ENCODE measurements around the gene S100A3.
"Not testable (repeated sequence)": the region's sequence is repeated elsewhere in the genome, so short reads cannot be mapped to it uniquely, and the experiment has no call there.

Gene S100A3, protein sequence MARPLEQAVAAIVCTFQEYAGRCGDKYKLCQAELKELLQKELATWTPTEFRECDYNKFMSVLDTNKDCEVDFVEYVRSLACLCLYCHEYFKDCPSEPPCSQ

DNA sequence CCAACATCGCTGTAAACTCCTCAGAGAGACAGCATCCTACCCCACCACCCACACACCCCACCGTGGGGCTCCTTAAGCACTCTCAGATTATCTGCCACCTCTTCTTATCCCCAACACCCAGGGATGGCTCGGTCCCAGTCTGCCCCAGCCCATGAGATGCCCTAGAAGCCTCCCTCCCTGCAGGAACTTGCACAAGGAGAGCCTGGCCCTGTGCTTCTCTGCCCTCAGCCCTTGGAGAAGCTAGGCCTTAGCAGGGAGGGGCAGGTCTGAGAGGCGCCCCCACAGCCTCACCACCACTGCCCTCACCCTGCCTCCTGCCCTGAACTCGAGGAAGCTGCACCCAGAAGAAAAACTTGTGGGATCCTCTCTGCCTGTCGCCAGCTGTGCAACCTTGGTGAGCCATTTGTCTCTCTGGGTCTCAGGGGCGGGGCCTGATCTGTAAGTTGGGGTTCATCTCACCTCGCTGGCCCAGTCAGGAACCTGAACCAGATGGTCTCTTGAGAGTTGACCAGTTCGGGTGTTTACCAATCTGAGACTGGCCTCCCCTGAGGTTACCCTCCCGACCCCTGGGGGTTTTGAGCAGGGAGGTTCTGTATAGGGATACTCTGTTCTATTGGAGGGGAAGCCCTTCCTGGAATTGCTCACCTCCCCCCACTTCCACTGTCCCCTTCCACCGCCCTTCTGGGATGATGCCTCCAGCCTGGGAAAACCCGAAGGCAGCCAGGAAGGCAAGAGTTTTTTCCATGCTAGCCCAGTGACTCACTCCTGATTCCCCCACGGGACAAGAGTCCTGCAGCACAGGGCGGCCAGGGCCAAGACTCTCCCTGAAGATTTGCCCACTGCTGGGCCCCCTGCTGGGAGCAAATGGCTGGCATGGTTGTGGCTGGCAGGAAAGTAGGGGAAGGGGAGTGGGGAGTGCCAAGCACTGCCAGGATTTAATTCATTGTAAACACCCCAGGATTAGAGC lies at the start of gene S100A3:
TSS of gene S100A3 (minus strand) at position 537 of the 967 bp plus-strand sequence. CDS start 773 bp downstream, outside the sequence.
- no peak for DNase-seq

GRCh38 chr1:153598309-153599172 lies 49.5 kb upstream of the S100A3 start:
- DNase-seq = peak in 1 of 2 donors; percentile 98

GRCh38 chr1:153597206-153597605 lies 48.1 kb upstream of the S100A3 start:
- DNase-seq = peak in 1 of 2 donors; percentile 61

GRCh38 chr1:153592748-153593147 lies 43.7 kb upstream of the S100A3 start:
- no peak for DNase-seq

- DNase-seq = no peak
These were observed 39.4 kb upstream of the S100A3 start for GRCh38 chr1:153588482-153588881.

DNA sequence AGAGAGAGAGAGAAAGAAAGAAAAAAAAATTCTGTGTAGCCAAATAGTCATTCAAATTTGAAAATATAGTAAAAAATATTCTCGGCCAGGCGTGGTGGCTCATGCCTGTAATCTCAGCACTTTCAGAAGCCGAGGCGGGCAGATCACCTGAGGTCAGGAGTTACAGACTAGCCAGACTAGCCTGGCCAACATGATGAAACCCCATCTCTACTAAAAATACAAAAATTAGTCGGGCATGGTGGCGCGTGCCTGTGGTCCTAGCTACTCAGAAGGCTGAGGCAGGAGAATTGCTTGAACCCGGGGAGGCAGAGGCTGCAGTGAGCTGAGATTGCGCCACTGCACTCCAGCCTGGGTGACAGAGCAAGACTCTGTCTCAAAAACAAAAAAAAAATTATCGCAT lies 39.0 kb upstream of the S100A3 start:
- DNase-seq = not testable (repeated sequence)

DNA sequence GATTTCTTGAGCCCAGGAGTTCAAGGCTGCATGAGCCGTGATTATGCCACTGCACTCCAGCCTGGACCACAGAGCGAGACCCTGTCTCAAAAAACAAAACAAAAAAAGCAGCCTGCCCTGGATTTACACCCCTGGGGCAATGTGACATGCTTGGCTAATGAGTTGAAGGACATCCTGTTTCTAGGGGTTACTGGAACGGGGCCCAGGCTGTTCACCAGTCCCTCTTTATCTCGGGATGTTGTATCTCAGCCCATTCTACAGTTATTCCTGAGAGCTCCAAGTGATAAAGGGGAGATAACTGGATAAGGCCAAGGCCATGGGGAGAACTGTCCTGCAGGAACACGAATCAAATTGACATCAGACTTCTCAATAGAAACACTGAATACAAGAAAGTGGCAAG lies 38.3 kb upstream of the S100A3 start:
- DNase-seq = no peak

GRCh38 chr1:153586347-153586746 lies 37.3 kb upstream of the S100A3 start:
- DNase-seq = no peak

- no peak for DNase-seq
These were observed 35.9 kb upstream of the S100A3 start for GRCh38 chr1:153585006-153585405.

- no peak for DNase-seq
These were observed 34.9 kb upstream of the S100A3 start for GRCh38 chr1:153583976-153584375.

DNA sequence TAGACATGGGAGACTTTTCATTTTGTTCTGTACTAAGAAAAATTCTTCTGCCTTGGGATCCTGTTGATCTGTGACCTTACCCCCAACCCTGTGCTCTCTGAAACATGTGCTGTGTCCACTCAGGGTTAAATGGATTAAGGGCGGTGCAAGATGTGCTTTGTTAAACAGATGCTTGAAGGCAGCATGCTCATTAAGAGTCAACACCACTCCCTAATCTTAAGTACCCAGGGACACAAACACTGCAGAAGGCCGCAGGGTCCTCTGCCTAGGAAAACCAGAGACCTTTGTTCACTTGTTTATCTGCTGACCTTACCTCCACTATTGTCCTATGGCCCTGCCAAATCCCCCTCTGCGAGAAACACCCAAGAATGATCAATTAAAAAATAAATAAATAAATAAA lies 34.5 kb upstream of the S100A3 start:
- not testable (repeated sequence) for DNase-seq

- DNase-seq = not testable (repeated sequence)
These were observed 33.8 kb upstream of the S100A3 start for GRCh38 chr1:153582836-153583235.

DNA sequence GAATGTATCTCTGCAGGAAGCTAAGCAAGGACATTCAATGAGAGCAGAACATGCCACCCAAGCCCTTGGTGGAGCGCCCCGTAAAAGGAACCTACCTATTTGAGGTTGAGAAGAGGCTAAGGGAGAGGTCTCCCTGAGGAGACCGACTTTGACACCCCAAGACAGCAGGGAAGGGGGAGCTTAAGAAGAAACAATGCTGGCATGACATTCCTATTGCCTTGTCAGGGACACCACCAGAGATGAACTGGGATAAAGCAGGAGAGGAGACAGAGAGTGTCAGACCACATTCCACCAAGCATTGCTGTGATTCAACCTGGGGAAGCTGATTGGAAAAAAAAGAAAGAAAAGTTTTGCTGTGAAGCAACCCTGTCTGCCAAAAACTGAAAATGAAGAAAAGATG lies 29.9 kb upstream of the S100A3 start:
- DNase-seq = no peak

GRCh38 chr1:153578490-153578889 lies 29.4 kb upstream of the S100A3 start:
- no peak for DNase-seq

- no peak for DNase-seq
These were observed 28.6 kb upstream of the S100A3 start for GRCh38 chr1:153577624-153578051.

GRCh38 chr1:153577138-153577537 lies 28.1 kb upstream of the S100A3 start:
- peak in 1 of 2 donors; percentile 27 for DNase-seq

DNA sequence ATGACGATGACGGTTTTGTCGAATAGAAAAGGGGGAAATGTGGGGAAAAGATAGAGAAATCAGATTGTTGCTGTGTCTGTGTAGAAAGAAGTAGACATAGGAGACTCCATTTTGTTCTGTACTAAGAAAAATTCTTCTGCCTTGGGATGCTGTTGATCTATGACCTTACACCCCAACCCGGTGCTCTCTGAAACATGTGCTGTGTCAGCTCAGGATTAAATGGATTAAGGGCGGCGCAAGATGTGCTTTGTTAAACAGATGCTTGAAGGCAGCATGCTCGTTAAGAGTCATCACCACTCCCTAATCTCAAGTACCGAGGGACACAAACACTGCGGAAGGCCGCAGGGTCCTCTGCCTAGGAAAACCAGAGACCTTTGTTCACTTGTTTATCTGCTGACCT lies 26.4 kb upstream of the S100A3 start:
- not testable (repeated sequence) for DNase-seq

- not testable (repeated sequence) for DNase-seq
These were observed 26.0 kb upstream of the S100A3 start for GRCh38 chr1:153575081-153575491.

DNA sequence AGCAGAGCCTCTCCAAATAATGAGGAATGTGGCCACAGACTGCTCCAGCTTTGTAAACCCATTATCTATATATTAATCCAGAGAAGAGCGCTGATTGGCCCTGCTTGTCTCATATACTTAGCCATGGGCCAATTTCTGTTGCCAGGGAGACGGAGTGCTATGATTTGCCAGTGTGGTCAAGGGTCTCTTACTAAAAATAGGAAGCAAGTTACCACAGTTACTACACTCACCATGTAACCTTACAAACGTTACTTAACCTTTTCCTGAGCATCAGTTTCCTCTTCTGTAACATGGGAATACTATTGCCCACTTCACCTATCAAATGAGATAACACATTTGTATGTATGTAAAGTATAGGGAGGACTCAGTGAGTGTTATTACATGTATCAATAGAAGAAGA lies 24.3 kb upstream of the S100A3 start:
- no peak for DNase-seq

- DNase-seq = peak in 1 of 2 donors; percentile 78
These were observed 23.5 kb upstream of the S100A3 start for GRCh38 chr1:153572569-153573015.

- DNase-seq = no peak
These were observed 22.6 kb upstream of the S100A3 start for GRCh38 chr1:153571706-153572105.

DNA sequence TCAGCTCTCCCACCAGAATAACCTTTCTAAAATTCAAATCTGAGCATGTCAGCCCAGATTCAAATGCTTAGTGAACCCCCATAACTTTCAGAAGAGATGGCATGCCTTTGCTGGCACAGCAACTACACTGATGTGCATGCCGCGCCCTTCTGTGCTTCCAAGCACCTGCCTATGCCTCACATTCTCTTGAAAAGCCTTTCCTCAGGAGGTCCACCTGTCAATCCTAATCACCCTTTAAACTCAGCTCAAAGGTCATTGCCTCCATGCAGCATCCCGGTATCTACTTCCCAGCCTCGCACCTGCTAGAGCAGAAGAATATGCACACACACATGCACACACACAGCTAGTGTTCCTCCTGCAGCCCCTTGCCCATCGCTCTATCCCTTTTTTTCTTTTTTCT lies 21.8 kb upstream of the S100A3 start:
- no peak for DNase-seq

GRCh38 chr1:153569465-153569864 lies 20.4 kb upstream of the S100A3 start:
- no peak for DNase-seq
